Stimulated activated CD8-positive, alpha-beta memory T cell treated with anti-CD3 and anti-CD28 coated beads, Interleukin-12 subunit alpha, Interleukin-12 subunit beta, amount 100 ng/mL, for 24 hours (primary cell): ENCODE data around the gene APCDD1L.

Experiments
- DNase-seq: peaks from one replicate; pipeline ENCODE4 v3.0.0-alpha.2; 2020; ENCODE audit errors: extremely low read depth

Gene APCDD1L

GRCh38 chr20:58492074-58492718 lies 23.0 kb downstream of the APCDD1L start:
- DNase-seq, result no peak

GRCh38 chr20:58486207-58486606 lies 29.0 kb downstream of the APCDD1L start:
- DNase-seq, result no peak

GRCh38 chr20:58485393-58485792 lies 29.8 kb downstream of the APCDD1L start:
- DNase-seq, result no peak

GRCh38 chr20:58483470-58483869 lies 31.7 kb downstream of the APCDD1L start:
- DNase-seq, result no peak

GRCh38 chr20:58483051-58483450 lies 32.1 kb downstream of the APCDD1L start:
- DNase-seq, result no peak

GRCh38 chr20:58482416-58482815 lies 32.8 kb downstream of the APCDD1L start:
- no peak for DNase-seq

- peak; percentile 10 for DNase-seq
Observed at GRCh38 chr20:58481481-58482021, 33.6 kb downstream of the APCDD1L start.

GRCh38 chr20:58480551-58481336 lies 34.5 kb downstream of the APCDD1L start:
- DNase-seq, result no peak

- no peak for DNase-seq
Observed at GRCh38 chr20:58479726-58480440, 35.3 kb downstream of the APCDD1L start.

- DNase-seq, result no peak
Observed at GRCh38 chr20:58478141-58478805, 36.9 kb downstream of the APCDD1L start.

- DNase-seq, result no peak
Observed at GRCh38 chr20:58475466-58475865, 39.7 kb downstream of the APCDD1L start.

GRCh38 chr20:58473453-58474425 lies 41.5 kb downstream of the APCDD1L start:
- DNase-seq, result no peak

GRCh38 chr20:58472273-58473018 lies 42.8 kb downstream of the APCDD1L start:
- DNase-seq, result no peak

GRCh38 chr20:58471193-58472164 lies 43.7 kb downstream of the APCDD1L start:
- no peak for DNase-seq

- no peak for DNase-seq
Observed at GRCh38 chr20:58470336-58471192, 44.6 kb downstream of the APCDD1L start.

GRCh38 chr20:58469616-58470015 lies 45.6 kb downstream of the APCDD1L start:
- DNase-seq, result no peak

GRCh38 chr20:58467572-58468527 lies 47.3 kb downstream of the APCDD1L start:
- no peak for DNase-seq
